Spleen (tissue), 11 donors: ENCODE measurements around the gene SPATA1. TPM values are rescaled to one million over a fixed set of nuclear protein-coding genes. Genes with fewer than 3 reads are reported as not detected.
A peak's percentile ranks its signal among the peaks of the same experiment; 100 is the strongest.

Experiments
- DNase-seq: peaks from one replicate; pipeline ENCODE4 v3.0.0-alpha.2; 2020
- H3K27ac ChIP-seq, 8 donors: fragments of 200-600 bp; sonication (generic) in 7 of 8; 1 replicate in 4 of 8; 2 replicates in 4 of 8; pipeline versions ENCODE4 v1.5.0 to v1.8.0; 2016 to 2021; ENCODE audit warnings: inconsistent platforms in 4 of 8, mild to moderate bottlenecking in 4 of 8, moderate library complexity in 1 of 8
- H3K27me3 ChIP-seq, 7 donors: fragments of 200-600 bp; sonication (generic) in 6 of 7; replicated peaks in 1 of 7; 1 replicate in 4 of 7; 2 replicates in 3 of 7; pipeline versions ENCODE4 v1.5.0 to v1.8.0; 2016 to 2021; ENCODE audit warnings: inconsistent platforms in 3 of 7, mild to moderate bottlenecking in 1 of 7
- H3K36me3 ChIP-seq, 6 donors: fragments of 200-600 bp; sonication (generic) in 5 of 6; 1 replicate in 4 of 6; 2 replicates in 2 of 6; pipeline versions ENCODE4 v1.5.0 to v1.8.0; 2016 to 2021; ENCODE audit warnings: inconsistent platforms in 2 of 6
- H3K4me1 ChIP-seq, 6 donors: fragments of 200-600 bp; sonication (generic) in 5 of 6; 1 replicate in 3 of 6; 2 replicates in 3 of 6; pipeline versions ENCODE4 v1.5.0 to v1.8.0; 2016 to 2021; ENCODE audit warnings: inconsistent platforms in 3 of 6
- H3K4me3 ChIP-seq, 8 donors: fragments of 200-600 bp; sonication (generic) in 7 of 8; 1 replicate in 4 of 8; 2 replicates in 4 of 8; pipeline versions ENCODE4 v1.5.0 to v1.8.0; 2016 to 2021; ENCODE audit warnings: inconsistent platforms in 4 of 8, mild to moderate bottlenecking in 4 of 8, moderate library complexity in 2 of 8
- H3K9me3 ChIP-seq, 8 donors: fragments of 200-600 bp; sonication (generic) in 7 of 8; 1 replicate in 4 of 8; 2 replicates in 4 of 8; pipeline versions ENCODE4 v1.5.0 to v1.8.0; 2016 to 2021; ENCODE audit warnings: inconsistent platforms in 4 of 8
- CTCF ChIP-seq, 11 experiments: fragments of 200-600 bp in 7 of 11; fragments of 450-650 bp in 4 of 11; sonication (generic) in 4 of 11; IDR thresholded peaks in 8 of 11; conservative IDR thresholded peaks in 3 of 11; 1 replicate in 7 of 11; 2 replicates in 4 of 11; pipeline versions ENCODE4 v1.4.0 to v1.8.0; 2016 to 2021; ENCODE audit warnings: antibody characterized with exemption in 11 of 11, inconsistent platforms in 4 of 11, mild to moderate bottlenecking in 1 of 11
- POLR2A ChIP-seq, 3 donors: fragments of 450-650 bp; IDR thresholded peaks; one replicate each; pipeline ENCODE4 v1.5.1; 2017; ENCODE audit warnings: antibody characterized with exemption in 3 of 3, mild to moderate bottlenecking in 1 of 3
- POLR2AphosphoS5 ChIP-seq, 3 donors: sonication (generic); formaldehyde crosslinking; IDR thresholded peaks; one replicate each; pipeline ENCODE4 v1.5.1; 2017; ENCODE audit warnings: antibody characterized with exemption in 3 of 3
- WGBS, 5 donors: extraction: QIAGEN DNeasy Blood & Tissue Kit in 3 of 5; methylation state at CpG; one replicate each; pipeline versions ENCODE4 v1.1.5 to v1.1.7; 2013 to 2018; 5-methylcytosine and 5-hydroxymethylcytosine counted together
- intact Hi-C: fragments of 100-400 bp; cut with DNase I; formaldehyde crosslinking; loops from one replicate; pipeline ENCODE4 v1.15.0; 2023; ENCODE audit warnings: low total_unique reads
- polyA plus RNA-seq, 3 donors: library from polyadenylated mRNA; stranded (reverse); fragments of 200-250 nt; gene quantifications; one replicate each; pipeline ENCODE4 v1.2.1, GENCODE V29; 2013
- total RNA-seq, 7 donors: library from RNA; depleted of rRNA in 3 of 7; stranded (reverse); fragments of >200 nt in 3 of 7; fragmentation: NEBNext Ultra II Directional in 4 of 7; extraction: Animal tissue kit (Norgen Biotek cat#: 25700) in 4 of 7; gene quantifications; one replicate each; pipeline versions ENCODE4 v1.1.0 to v1.2.1, GENCODE V29; 2016 to 2021
- donor health status: healthy with polysubstance abuse.
- donor health status: DM: no; HTN: no; CAD: no; lungs with moderate emphysema.
- donor health status: DM: no; HTN: no; CAD: no.
- donor health status: Bipolar disorder and iron deficiency.
- donor health status: healthy.
- donor health status: DM: no; HTN: no; CAD: no.
- donor health status: DM: yes; HTN: yes; CAD: no.

Gene SPATA1
- total and polyA plus RNA-seq, 10 donors: 0.67 to 3.0 (median 1.5) TPM

GRCh38 chr1:84598846-84599741 lies 92.9 kb downstream of the SPATA1 start:
- no peak for TF ChIP-seq CTCF (IDR thresholded peaks at IDR 0.05 in 8 of 11, conservative IDR thresholded peaks at IDR 0.05 in 3 of 11)
- no peak for TF ChIP-seq POLR2AphosphoS5 (IDR thresholded peaks at IDR 0.05)
- no peak for TF ChIP-seq POLR2A (IDR thresholded peaks at IDR 0.05)
- WGBS, 5 donors: 47 to 80% (median 59%) methylated on average over 5 of the region's 5 CpGs
- Histone ChIP-seq H3K36me3 (no peaks in the 10 kb centered on the region), H3K4me3 (no peak overlapping the region), H3K9me3 (peaks cover 0 to 16% (median 3%) of the 10 kb centered on the region in 8 donors), H3K27ac (no peak overlapping the region), H3K4me1 (peaks cover 0 to 4% (median 0%) of the 10 kb centered on the region in 6 donors), H3K27me3 (no peaks in the 10 kb centered on the region)
- intact Hi-C loops: no loop called here
- DNase-seq: no peak

- intact Hi-C loops: no loop called here
- 72 to 91% (median 79%) methylated on average over 5 of the region's 5 CpGs for WGBS, 5 donors
- H3K4me1 ChIP-seq: peaks cover 0 to 4% (median 0%) of the 10 kb centered on the region in 6 donors
- H3K4me3 ChIP-seq: no peak overlapping the region
- H3K36me3 ChIP-seq: peaks cover 0 to 4% (median 0%) of the 10 kb centered on the region in 6 donors
- no peaks in the 10 kb centered on the region for H3K27me3 ChIP-seq
- peaks cover 0 to 27% (median 20%) of the 10 kb centered on the region in 8 donors for H3K9me3 ChIP-seq
- DNase-seq: no peak
- no peak overlapping the region for H3K27ac ChIP-seq
- no peak for TF ChIP-seq POLR2A (IDR thresholded peaks at IDR 0.05)
- TF ChIP-seq CTCF (IDR thresholded peaks at IDR 0.05 in 8 of 11, conservative IDR thresholded peaks at IDR 0.05 in 3 of 11): no peak
- TF ChIP-seq POLR2AphosphoS5 (IDR thresholded peaks at IDR 0.05): no peak
Measured at GRCh38 chr1:84600796-84601195, 94.6 kb downstream of the SPATA1 start.

- Histone ChIP-seq H3K4me1 (peaks cover 0 to 4% (median 0%) of the 10 kb centered on the region in 6 donors), H3K4me3 (no peak overlapping the region), H3K27me3 (no peaks in the 10 kb centered on the region), H3K27ac (peak overlapping the region in 2 of 8 donors; percentile 21 to 56), H3K36me3 (peaks cover 0 to 7% (median 0%) of the 10 kb centered on the region in 6 donors), H3K9me3 (peaks cover 0 to 46% (median 27%) of the 10 kb centered on the region in 8 donors)
- DNase-seq: no peak
- TF ChIP-seq POLR2A (IDR thresholded peaks at IDR 0.05): no peak
- no peak for TF ChIP-seq POLR2AphosphoS5 (IDR thresholded peaks at IDR 0.05)
- TF ChIP-seq CTCF (IDR thresholded peaks at IDR 0.05 in 8 of 11, conservative IDR thresholded peaks at IDR 0.05 in 3 of 11): no peak
- WGBS, 5 donors: 77 to 91% (median 84%) methylated on average over 2 of the region's 2 CpGs
- intact Hi-C loops: no loop called here
Measured at GRCh38 chr1:84603223-84603622, 97.0 kb downstream of the SPATA1 start.
